Activated T-helper 1 cell treated with anti-CD3 and anti-CD28 coated beads, Interleukin-12 subunit alpha, Interleukin-12 subunit beta, Interleukin-2, Interleukin-4 antibody, amounts not matched to agents 30 ng/mL and 10 ng/mL and 1 ng/mL, durations not matched to agents 14 hours and 24 hours and 36 hours (primary cell): ENCODE measurements around the gene ZNF681. TPM values are rescaled to one million over a fixed set of nuclear protein-coding genes. Genes with fewer than 3 reads are reported as not detected.
"Not testable (repeated sequence)": the region's sequence is repeated elsewhere in the genome, so short reads cannot be mapped to it uniquely, and the experiment has no call there.

ENCODE experiments used
- DNase-seq: peaks from one replicate; pipeline ENCODE4 v3.0.0; 2021; ENCODE audit warnings: low spot score
- H3K27ac Mint-ChIP-seq: one replicate; pipeline ENCODE4 v1.8.0; 2021; ENCODE audit warnings: mild to moderate bottlenecking, mixed read lengths
- H3K27me3 Mint-ChIP-seq: one replicate; pipeline ENCODE4 v1.8.0; 2022; ENCODE audit warnings: mild to moderate bottlenecking, moderate library complexity, mixed read lengths; ENCODE audit not compliant: insufficient read depth
- H3K36me3 Mint-ChIP-seq: one replicate; pipeline ENCODE4 v1.8.0; 2021; ENCODE audit warnings: low read depth, mixed read lengths
- H3K4me1 Mint-ChIP-seq: one replicate; pipeline ENCODE4 v1.8.0; 2021; ENCODE audit warnings: low read depth, mixed read lengths
- H3K4me3 Mint-ChIP-seq: one replicate; pipeline ENCODE4 v1.8.0; 2021; ENCODE audit warnings: mild to moderate bottlenecking, moderate library complexity, mixed read lengths
- H3K9me3 Mint-ChIP-seq: one replicate; pipeline ENCODE4 v1.8.0; 2021; ENCODE audit warnings: mixed read lengths
- intact Hi-C: fragments of 100-400 bp; cut with micrococcal nuclease; formaldehyde crosslinking; loops from one replicate; pipeline ENCODE4 v1.15.1; 2024
- total RNA-seq: library from RNA; stranded (reverse); gene quantifications from 2 replicates; pipeline ENCODE4 v1.2.3, GENCODE V29; 2022

Gene ZNF681
- total RNA-seq, 1 donor from 2014 or later = 3.3 TPM

- Mint-ChIP-seq H3K36me3 (no peaks in the 10 kb centered on the region), H3K4me3 (no peak overlapping the region), H3K27me3 (no peaks in the 10 kb centered on the region), H3K9me3 (peaks cover 12% of the 10 kb centered on the region), H3K27ac (no peak overlapping the region), H3K4me1 (no peaks in the 10 kb centered on the region)
- intact Hi-C loops = no loop called here
- DNase-seq = no peak
These were observed 49.3 kb downstream of the ZNF681 start for GRCh38 chr19:23709347-23709746.

GRCh38 chr19:23706657-23707056 lies 52.0 kb downstream of the ZNF681 start:
- Mint-ChIP-seq H3K36me3 (no peaks in the 10 kb centered on the region), H3K27me3 (no peaks in the 10 kb centered on the region), H3K4me3 (no peak overlapping the region), H3K27ac (no peak overlapping the region), H3K9me3 (peaks cover 25% of the 10 kb centered on the region), H3K4me1 (no peaks in the 10 kb centered on the region)
- intact Hi-C loops = no loop called here
- no peak for DNase-seq

GRCh38 chr19:23699521-23699860 lies 59.2 kb downstream of the ZNF681 start:
- no peak overlapping the region for H3K27ac Mint-ChIP-seq
- peaks cover 62% of the 10 kb centered on the region for H3K9me3 Mint-ChIP-seq
- intact Hi-C loops = no loop called here
- H3K4me3 Mint-ChIP-seq = no peak overlapping the region
- no peaks in the 10 kb centered on the region for H3K4me1 Mint-ChIP-seq
- H3K27me3 Mint-ChIP-seq = no peaks in the 10 kb centered on the region
- DNase-seq = no peak
- H3K36me3 Mint-ChIP-seq = no peaks in the 10 kb centered on the region

GRCh38 chr19:23698711-23699520 lies 59.8 kb downstream of the ZNF681 start:
- H3K9me3 Mint-ChIP-seq = peaks cover 65% of the 10 kb centered on the region
- intact Hi-C loops = no loop called here
- no peaks in the 10 kb centered on the region for H3K27me3 Mint-ChIP-seq
- H3K27ac Mint-ChIP-seq = no peak overlapping the region
- H3K4me1 Mint-ChIP-seq = no peaks in the 10 kb centered on the region
- DNase-seq = no peak
- H3K4me3 Mint-ChIP-seq = no peak overlapping the region
- no peaks in the 10 kb centered on the region for H3K36me3 Mint-ChIP-seq

- H3K4me1 Mint-ChIP-seq, H3K27ac Mint-ChIP-seq, intact Hi-C loops, H3K27me3 Mint-ChIP-seq, H3K36me3 Mint-ChIP-seq, DNase-seq, H3K4me3 Mint-ChIP-seq: not testable (repeated sequence)
- peaks cover 38% of the 10 kb centered on the region for H3K9me3 Mint-ChIP-seq
These were observed 65.8 kb downstream of the ZNF681 start for GRCh38 chr19:23692937-23693336.

Other genes starting within 250 kb of the ZNF681 start
- gene ZNF675, start 71.7 kb downstream of the ZNF681 start, total RNA-seq = 16.7 and 17.0 TPM in 2 replicates
- gene ZNF726, start 156.0 kb upstream of the ZNF681 start, total RNA-seq = 10.7 and 12.6 TPM in 2 replicates